ENCODE measurements around the gene PPP2R2B. TPM values are rescaled to one million over a fixed set of nuclear protein-coding genes. Genes with fewer than 3 reads are reported as not detected.

The PPP2R2B gene
- total RNA-seq, 6 experiments from 2014 or later: 0.15 to 0.77 (median 0.27) TPM

DNA sequence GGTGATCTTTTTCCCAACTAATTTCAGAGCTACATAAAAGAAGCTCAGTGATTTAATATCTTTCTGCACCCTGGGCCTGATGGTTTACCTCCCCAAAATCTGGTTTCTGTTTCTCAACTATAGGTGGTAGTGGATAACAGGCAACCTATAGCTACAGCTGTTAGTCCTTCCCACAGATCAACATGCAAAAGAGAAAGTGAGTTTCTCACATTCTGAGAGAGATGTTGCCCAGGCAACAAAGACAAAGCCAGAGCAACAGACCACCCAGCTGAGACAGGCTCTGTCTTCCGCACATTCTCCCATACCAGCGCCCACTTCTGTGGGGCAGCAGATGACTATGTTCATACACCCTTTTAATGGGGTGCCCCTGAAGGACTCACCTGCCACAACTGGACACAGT, 40.7 kb upstream of the PPP2R2B start:
- TF ChIP-seq, protein P1, sequence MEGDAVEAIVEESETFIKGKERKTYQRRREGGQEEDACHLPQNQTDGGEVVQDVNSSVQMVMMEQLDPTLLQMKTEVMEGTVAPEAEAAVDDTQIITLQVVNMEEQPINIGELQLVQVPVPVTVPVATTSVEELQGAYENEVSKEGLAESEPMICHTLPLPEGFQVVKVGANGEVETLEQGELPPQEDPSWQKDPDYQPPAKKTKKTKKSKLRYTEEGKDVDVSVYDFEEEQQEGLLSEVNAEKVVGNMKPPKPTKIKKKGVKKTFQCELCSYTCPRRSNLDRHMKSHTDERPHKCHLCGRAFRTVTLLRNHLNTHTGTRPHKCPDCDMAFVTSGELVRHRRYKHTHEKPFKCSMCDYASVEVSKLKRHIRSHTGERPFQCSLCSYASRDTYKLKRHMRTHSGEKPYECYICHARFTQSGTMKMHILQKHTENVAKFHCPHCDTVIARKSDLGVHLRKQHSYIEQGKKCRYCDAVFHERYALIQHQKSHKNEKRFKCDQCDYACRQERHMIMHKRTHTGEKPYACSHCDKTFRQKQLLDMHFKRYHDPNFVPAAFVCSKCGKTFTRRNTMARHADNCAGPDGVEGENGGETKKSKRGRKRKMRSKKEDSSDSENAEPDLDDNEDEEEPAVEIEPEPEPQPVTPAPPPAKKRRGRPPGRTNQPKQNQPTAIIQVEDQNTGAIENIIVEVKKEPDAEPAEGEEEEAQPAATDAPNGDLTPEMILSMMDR (IDR thresholded peaks at IDR 0.05): no peak
- TF ChIP-seq POLR2A (IDR thresholded peaks at IDR 0.05): no peak
- Histone ChIP-seq H3K4me3 (no peak overlapping the region), H3K27me3 (no peaks in the 10 kb centered on the region), H3K36me3 (no peaks in the 10 kb centered on the region), H3K9me3 (no peaks in the 10 kb centered on the region), H3K27ac (no peak overlapping the region), H3K4me1 (no peaks in the 10 kb centered on the region)
- WGBS (ENCODE audit: insufficient coverage, low coverage, low lambda C conversion rate, missing lambda C conversion rate): 50% methylated on average over 1 of the region's 2 CpGs
- intact Hi-C loops (cut with DNase I): no loop called here
- ATAC-seq: no peak
- DNase-seq: no peak

DNA sequence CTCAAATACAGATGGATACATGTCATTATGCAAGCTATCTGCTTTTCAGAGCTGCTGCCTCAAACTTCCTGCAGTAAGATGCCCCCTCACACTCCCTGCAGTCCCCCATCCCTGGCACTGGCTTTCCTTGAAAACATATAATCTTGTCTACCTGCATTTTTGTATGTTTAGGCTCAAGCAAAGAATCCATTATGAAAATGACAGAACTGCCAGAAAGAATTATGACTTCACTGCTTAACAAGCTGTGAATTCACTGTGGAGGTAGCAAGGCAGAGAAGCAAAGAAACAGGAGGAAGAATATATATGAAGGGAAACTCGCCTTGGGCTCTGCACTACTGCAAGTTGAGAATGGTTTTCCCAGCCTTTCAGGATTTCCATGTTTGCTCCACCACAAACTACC, 39.4 kb upstream of the PPP2R2B start:
- DNase-seq (no peak), ATAC-seq (no peak)
- H3K36me3 ChIP-seq: no peaks in the 10 kb centered on the region
- H3K4me1 ChIP-seq: no peaks in the 10 kb centered on the region
- intact Hi-C loops (cut with DNase I): no loop called here
- TF ChIP-seq, protein P1 (IDR thresholded peaks at IDR 0.05): no peak
- no peak for TF ChIP-seq POLR2A (IDR thresholded peaks at IDR 0.05)
- H3K4me3 ChIP-seq: no peak overlapping the region
- no peaks in the 10 kb centered on the region for H3K27me3 ChIP-seq
- 58% methylated on average over 1 of the region's 1 CpG for WGBS (ENCODE audit: insufficient coverage, low coverage, low lambda C conversion rate, missing lambda C conversion rate)
- H3K27ac ChIP-seq: no peak overlapping the region
- no peaks in the 10 kb centered on the region for H3K9me3 ChIP-seq

DNA sequence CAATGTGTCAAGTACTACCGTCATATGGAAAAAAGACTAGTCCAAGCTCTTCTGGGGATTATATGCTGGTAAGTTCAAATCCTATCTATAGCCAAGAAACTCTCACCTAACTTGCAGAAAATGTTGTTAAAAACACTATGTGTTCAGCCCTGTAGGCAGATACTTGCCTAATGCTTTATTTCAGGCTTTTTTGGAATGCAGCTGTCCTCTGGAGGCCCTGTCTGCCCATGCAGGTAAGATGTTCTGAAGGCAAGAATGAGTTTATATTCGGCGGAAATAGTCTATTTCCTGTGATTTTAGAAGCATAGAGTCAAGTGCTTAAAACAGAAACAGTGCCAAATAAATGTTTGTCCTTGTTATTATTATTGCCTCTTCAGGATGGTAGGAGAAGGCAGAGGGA, 34.3 kb upstream of the PPP2R2B start:
- ATAC-seq (no peak), DNase-seq (no peak)
- no peaks in the 10 kb centered on the region for H3K27me3 ChIP-seq
- H3K4me1 ChIP-seq: no peaks in the 10 kb centered on the region
- H3K4me3 ChIP-seq: no peak overlapping the region
- whole genome bisulfite sequencing (ENCODE audit: insufficient coverage, low coverage, low lambda C conversion rate, missing lambda C conversion rate): 93% methylated on average over 3 of the region's 3 CpGs
- TF ChIP-seq, protein P1 (IDR thresholded peaks at IDR 0.05): no peak
- TF ChIP-seq POLR2A (IDR thresholded peaks at IDR 0.05): no peak
- no peaks in the 10 kb centered on the region for H3K36me3 ChIP-seq
- intact Hi-C loops (cut with DNase I): no loop called here
- no peaks in the 10 kb centered on the region for H3K9me3 ChIP-seq
- no peak overlapping the region for H3K27ac ChIP-seq

DNA sequence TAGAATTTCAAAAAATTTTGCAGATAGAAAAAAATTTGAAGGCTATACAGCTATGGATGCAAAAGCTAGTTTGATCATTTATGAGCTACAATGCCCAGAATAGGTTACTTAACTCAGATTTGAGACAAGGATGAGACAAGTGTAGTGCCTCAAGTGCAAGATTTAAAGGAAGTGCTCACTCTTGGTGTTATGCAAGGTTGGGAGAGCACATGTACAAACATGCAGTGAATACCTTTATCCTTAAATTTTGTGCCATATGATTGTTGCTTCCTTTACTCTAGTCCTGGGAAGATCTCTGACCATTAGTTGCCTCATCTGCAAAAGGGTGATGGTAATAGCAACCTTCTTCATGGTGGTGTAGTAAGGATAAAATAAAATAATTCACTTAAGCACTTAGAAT, 31.7 kb upstream of the PPP2R2B start:
- no peak for ATAC-seq
- no peak overlapping the region for H3K27ac ChIP-seq
- no peaks in the 10 kb centered on the region for H3K4me1 ChIP-seq
- TF ChIP-seq, protein P1 (IDR thresholded peaks at IDR 0.05): no peak
- no peak for TF ChIP-seq POLR2A (IDR thresholded peaks at IDR 0.05)
- no peaks in the 10 kb centered on the region for H3K36me3 ChIP-seq
- no peaks in the 10 kb centered on the region for H3K27me3 ChIP-seq
- no peaks in the 10 kb centered on the region for H3K9me3 ChIP-seq
- DNase-seq: no peak
- H3K4me3 ChIP-seq: no peak overlapping the region
- intact Hi-C loops (cut with DNase I): no loop called here
